Keratinocyte (primary cell): ENCODE results near the gene SFRP2.

Source experiments
- EZH2 ChIP-seq: IDR thresholded peaks from one replicate; pipeline ENCODE4 v1.6.1; 2012; ENCODE audit warnings: inconsistent platforms, mild to moderate bottlenecking, low read length, moderate library complexity
- TF ChIP-seq, protein P1 (sequence below), 3 experiments: IDR thresholded peaks in 1 of 3; conservative IDR thresholded peaks in 1 of 3; optimal IDR thresholded peaks in 1 of 3; 2 replicates in 2 of 3; 3 replicates in 1 of 3; pipeline versions ENCODE3 to v1.5.1; 2011; ENCODE audit warnings: low read length in 3 of 3, mild to moderate bottlenecking in 3 of 3, moderate library complexity in 2 of 3, control low read depth in 1 of 3, inconsistent platforms in 1 of 3; ENCODE audit not compliant: insufficient read depth in 2 of 3; ENCODE audit errors: extremely low read depth in 1 of 3

DNA sequence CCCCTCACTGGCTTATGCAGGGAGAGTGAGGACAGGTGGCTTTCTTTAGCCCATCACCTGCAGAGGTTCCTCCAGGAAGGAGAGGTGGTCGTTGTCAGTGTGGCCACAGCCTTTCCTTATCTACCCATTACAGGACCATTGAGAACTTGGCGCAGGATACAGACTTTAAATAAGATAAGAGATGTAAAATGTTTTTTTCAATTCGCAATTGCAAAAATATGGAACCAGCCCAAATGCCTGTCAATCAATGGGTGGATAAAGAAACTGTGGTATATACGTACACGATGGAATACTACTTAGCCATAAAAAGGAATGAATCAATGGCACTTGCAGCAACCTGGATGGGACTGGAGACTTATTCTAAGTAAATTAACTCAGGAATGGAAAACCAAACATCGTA is 22.1 kb downstream of the SFRP2 start:
- TF ChIP-seq, protein P1, sequence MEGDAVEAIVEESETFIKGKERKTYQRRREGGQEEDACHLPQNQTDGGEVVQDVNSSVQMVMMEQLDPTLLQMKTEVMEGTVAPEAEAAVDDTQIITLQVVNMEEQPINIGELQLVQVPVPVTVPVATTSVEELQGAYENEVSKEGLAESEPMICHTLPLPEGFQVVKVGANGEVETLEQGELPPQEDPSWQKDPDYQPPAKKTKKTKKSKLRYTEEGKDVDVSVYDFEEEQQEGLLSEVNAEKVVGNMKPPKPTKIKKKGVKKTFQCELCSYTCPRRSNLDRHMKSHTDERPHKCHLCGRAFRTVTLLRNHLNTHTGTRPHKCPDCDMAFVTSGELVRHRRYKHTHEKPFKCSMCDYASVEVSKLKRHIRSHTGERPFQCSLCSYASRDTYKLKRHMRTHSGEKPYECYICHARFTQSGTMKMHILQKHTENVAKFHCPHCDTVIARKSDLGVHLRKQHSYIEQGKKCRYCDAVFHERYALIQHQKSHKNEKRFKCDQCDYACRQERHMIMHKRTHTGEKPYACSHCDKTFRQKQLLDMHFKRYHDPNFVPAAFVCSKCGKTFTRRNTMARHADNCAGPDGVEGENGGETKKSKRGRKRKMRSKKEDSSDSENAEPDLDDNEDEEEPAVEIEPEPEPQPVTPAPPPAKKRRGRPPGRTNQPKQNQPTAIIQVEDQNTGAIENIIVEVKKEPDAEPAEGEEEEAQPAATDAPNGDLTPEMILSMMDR (optimal IDR thresholded peaks at IDR 0.05 in 1 of 3, IDR thresholded peaks at IDR 0.05 in 1 of 3, conservative IDR thresholded peaks at IDR 0.05 in 1 of 3; ENCODE audit: extremely low read depth in 1 of 3, insufficient read depth in 2 of 3, low read length in 3 of 3), result no peak
- no peak for TF ChIP-seq EZH2
